ENCODE measurements around the gene NSD1.
"Not testable (repeated sequence)": the region's sequence is repeated elsewhere in the genome, so short reads cannot be mapped to it uniquely, and the experiment has no call there.

Gene NSD1

DNA sequence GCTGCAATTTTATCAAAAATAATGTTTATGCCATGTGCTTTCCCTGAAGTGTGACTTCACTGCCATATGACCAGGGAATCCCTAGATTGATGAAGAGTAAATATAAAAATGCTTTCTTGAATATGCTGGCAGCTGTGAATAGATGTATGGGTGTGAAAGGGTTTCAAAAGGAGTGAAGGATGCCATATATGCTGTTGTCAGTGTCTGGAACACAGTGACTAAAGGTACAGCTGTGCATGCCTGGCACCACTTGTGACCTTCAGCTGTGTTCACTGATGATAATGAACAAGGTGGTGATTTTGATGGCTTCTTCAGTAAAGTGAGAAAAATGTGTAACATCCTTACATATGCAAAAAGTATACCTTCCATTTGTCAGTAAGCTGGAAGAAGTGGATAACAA is 100.2 kb downstream of the NSD1 start:
- DNase-seq, result no peak

DNA sequence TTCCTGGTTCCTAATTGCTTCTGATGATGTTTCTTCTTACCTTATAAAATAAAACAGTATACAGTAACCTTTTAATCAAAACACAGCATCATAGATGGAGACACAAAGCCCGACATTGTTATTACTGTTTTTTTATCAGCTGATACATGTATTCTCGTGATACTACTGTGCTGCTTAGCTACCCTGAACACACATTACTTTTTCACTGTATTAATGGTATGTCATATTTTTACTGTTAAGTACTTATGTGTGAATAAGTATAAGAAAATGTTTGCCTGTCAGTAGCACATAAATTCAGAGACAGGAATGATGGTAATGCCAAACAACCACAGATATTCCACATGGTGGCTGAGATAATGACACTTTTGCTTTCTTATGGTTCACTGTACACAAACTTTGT is 101.3 kb downstream of the NSD1 start:
- DNase-seq, result no peak

DNA sequence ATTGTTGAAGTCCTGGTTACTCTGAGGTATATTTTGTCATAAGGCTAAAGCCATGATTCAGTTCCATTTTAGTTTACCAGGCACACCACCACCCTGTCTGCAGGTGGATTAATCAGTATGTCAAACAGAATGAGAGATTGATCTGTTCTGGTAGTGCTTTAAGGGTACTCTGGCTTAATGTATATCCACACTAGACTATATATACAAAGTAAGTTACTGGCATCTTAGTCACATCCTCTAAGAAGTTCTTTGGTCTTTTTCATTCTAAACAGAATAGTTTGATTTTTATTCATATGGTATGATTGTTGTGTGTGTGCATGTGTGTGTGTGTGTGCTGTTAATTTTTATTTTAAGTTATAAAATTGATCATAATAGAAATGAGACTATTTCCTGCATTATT is 108.2 kb downstream of the NSD1 start:
- DNase-seq, result no peak

DNA sequence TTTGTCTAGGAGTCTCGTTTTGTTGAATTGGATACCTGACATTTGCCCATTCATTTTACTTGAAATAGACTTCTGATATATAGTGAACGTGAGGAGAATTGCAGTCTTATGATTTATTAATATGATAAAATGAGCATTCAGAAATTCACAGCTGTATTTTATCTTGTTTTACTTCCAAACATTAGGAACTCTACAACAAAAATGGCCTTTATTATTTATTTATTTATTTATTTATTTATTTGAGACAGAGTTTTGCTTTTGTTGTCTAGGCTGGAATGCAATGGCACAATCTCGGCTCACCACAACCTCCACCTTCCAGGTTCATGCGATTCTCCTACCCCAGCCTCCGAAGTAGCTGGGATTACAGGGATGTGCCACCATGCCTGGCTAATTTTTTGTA is 108.7 kb downstream of the NSD1 start:
- DNase-seq, result no peak

DNA sequence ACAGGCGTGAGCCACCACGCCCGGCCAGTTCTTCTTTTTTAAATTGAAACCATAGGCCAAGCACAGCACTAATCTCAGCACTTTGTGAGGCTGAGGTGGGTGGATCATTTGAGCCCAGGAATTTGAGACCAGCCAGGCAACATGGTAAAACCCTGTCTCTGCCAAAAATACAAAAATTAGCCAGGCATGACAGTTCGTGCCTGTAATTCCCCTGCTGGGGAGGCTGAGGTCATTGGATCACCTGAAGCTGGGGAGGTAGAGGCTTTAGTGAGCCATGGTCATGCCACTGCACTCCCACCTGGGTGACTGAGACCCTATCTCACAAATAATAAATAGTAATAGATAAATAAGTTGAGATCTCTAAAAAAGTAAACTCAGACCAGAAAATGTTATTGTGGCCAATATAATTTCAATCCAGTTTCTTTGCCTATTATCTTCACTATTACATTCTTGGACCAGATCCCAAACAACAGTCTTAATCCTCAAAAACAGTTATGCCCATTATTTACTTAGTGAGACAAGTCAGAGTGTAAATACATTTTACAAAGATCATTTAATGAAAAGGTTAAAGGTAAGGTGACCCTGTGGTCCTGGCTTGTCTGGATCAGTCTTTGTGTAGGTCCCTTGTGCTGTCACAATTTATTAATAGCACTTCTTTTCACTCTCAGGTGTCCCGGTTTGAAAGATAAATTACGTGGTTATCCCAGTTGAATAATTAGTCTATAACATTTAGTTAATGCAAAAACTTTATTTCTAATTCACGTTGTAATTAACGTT is 116.4 kb downstream of the NSD1 start:
- no peak for DNase-seq

DNA sequence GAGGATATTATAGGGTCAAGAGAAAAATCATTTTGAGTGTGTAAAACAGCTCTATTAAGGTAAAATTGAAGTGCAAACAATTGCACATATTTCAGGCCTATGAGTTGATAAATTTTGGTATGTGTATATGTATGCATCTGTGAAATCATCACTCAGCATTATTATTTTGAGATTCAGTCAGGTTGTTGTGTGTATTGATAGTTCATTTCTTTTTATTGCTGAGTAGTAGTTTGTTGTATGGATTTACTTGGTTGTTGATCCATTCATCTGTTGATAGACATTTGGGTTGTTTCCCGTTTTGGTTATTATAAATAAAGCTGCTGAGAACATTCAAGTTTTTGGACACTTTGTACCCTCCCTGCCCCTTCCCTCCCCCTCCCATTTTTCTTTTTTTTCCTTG is 119.7 kb downstream of the NSD1 start:
- DNase-seq, result no peak

DNA sequence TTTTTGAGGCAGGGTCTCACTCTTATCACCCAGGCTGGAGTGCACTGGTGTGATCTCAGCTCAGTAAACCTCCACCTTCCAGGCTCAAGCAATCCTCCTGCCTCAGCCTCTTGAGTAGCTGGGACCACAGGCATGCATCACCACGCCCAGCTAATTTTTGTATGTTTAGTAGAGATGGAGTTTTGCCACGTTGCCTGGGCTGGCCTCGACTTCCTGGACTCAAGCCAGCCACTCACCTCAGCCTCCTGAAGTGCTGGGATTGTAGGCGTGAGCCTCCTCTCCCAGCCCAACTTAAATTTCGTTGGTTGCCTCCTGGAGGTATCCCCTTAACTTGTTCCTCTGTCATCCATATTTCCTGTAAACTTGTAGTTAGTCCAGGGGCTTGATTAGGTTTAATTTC is 122.7 kb downstream of the NSD1 start:
- DNase-seq, result no peak

DNA sequence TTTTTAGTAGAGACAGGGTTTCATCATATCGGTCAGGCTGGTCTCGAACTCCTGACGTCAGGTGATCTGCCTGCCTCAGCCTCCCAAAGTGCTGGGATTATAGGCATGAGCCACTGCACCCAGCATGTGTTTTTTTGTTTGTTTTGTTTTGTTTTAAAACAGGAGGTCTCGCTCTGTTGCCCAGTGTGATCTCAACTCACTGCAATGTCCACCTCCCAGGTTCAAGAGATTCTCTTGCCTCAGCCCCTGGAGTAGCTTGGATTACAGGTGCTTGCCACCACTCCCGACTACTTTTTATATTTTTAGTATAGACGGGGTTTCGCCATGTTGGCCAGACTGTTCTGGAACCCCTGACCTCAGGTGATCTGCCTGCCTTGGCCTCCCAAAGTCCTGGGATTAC is 125.1 kb downstream of the NSD1 start:
- DNase-seq, result not testable (repeated sequence)

DNA sequence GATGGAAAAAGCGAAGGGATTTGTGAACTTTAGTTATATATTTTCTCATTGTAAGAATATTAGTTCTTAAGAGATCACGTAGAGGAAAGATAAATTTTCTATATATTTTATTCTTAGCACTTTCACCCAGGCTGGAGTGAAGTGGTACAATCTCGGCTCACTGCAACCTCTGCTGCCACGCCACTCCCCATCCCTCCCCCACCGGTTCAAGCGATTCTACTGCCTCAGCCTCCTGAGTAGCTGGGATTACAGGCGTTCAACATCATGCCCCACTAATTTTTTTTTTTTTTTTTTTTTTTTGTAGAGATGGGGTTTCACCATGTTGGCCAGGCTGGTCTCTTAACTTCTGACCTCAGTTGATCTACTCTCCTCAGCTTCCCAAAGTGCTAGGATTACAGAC is 127.4 kb downstream of the NSD1 start:
- no peak for DNase-seq

DNA sequence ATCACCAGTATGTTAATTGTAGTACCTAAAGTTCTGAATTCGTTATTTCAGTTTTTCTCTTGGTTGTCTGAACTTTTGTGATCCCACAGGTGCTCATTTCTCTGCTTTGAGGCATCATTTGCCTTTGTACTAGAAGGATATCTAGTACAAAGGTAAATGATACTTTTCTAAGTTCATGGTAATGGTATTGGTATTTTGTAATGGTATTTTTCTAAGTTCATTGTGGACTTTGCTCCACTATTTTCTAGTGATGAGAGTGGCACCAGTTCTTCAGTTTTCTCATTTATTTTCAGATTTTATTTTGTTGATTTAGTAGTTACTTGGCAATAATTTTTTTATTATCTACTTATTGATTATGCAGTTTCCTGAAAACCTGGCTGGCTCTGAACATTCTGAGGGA is 127.9 kb downstream of the NSD1 start:
- DNase-seq, result no peak

DNA sequence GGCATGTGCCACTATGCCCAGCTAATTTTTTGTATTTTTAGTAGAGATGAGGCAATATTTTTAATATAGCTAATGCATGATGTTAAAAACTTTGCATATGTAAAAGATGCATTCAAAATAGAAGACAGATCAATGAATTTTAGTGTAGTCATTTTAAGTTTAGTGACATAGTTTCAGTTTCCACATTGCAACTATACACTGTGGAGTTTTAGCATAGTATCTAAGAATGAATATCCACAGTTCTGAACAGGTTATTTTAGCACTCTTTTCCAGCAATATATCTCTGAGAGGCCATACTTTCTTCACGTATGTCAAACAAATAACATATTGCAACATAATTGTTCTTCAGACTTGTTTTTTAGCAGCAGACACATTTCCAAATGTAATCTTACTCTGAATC is 130.6 kb downstream of the NSD1 start:
- DNase-seq, result no peak

DNA sequence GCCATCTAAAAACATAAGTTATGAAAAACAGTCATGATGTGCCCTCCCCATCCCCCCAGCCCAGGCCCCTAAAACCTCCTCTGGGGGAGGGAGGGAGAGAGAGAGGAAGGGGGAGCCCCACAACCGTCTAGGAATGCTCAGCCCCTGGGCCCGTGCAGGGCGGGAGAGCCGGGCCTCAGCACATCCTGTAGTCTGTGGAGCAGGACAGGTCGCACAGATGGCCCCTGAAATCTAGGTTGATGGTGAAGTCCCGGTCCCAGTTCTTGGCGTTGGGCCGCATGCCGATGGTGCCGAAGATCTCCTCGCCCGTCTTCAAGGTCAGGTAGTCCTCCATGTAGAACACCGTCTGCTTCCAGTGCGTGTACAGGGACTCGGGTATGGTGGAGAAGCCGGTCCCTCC is 131.8 kb downstream of the NSD1 start:
- no peak for DNase-seq

DNA sequence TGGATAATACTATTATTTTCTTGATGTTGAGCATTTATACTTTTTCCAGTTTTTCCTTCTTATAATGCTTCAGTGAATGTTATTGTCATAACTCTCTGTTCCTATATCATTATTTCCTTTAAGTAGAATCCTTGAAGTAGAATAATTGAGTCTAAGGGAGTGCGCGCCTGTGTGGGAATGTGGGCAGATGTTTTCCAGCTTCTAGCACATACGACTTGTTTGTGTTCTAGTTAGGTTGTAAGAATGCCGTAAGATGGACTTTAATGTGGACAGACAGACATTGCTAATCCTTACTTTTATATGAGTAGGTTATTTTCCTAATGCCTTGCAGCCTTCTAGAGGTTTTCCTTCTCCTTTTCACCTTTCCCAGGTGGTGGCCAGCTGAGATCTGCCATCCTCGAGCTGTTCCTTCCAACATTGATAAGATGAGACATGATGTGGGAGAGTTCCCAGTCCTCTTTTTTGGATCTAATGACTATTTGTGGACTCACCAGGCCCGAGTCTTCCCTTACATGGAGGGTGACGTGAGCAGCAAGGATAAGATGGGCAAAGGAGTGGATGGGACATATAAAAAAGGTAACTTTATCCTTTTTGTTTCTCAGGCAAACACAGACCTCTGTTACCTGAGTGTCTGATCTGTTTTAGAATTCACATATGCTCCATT is 135.8 kb downstream of the NSD1 start:
- DNase-seq, result no peak

DNA sequence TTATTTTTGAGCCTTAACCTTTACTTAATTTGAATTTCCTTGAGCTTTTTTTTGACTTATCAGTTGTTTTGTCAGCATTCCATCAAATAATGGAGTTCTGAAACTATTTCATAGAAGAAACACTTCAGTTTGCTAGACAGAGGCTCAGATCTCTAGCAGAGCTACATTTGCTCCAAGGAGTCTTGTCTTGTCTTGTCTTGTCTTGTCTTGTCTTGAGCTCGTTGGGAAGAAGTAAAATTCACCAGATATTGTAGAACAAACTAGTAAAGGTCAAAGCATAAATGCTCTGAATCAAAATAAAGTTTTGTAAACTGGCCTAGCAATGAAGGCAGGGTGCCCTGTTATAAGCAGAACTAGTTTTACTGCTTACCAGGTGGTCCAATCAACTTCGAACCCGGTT is 136.4 kb downstream of the NSD1 start:
- no peak for DNase-seq

DNA sequence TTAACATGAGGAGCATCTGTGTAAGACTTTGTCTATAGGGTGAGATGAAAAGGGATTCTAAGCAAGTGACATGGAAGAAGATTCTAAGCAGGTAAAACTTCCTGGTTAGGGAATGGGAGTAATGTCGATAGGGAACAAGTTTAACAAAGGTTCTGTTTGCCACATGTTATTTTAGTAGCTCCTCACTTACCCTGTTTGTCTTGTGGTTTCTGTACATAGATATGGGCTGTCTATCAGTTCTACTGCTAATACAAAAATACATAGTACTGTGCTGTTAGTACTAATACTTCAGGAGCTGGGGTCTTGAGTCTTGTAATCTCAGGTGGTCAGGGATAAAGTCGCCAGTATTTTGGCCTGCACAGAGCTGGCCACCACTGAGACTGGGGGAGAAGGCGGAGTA is 137.1 kb downstream of the NSD1 start:
- no peak for DNase-seq

DNA sequence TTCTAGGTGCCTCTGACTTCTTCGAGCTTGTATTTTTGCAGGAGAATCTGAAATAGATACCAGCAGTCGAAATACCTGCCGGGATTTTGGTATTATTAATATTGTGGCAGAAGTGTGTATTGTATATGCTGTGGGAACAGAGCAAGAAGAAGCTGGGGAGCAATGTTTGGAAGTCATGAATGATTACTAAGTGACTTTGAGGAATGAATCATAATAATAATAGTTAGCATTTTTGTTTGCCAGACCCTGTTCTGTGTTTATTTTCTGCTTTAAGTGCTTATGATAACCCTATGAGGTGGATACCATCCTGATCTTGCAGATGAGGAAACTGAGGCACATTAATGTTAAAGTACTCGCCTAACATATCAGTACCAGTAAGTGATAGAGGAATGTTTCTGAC is 137.5 kb downstream of the NSD1 start:
- DNase-seq, result no peak

DNA sequence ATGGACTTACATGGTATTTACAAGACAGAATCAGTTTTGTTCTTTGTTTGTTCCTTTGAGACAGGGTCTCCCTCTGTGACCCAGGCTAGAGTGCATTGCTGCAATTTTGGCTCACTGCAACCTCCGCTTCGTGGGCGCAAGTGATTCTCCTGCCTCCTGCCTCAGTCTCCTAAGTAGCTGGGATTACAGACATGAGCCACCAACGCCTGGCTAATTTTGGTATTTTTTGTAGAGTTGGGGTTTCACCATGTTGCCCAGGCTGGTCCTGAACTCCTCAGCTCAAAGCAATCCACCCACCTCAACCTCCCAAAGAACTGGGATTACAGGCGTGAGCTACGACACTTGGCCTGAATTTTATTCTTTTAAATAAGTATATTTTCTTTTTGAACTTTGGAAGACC is 142.3 kb downstream of the NSD1 start:
- DNase-seq, result no peak

DNA sequence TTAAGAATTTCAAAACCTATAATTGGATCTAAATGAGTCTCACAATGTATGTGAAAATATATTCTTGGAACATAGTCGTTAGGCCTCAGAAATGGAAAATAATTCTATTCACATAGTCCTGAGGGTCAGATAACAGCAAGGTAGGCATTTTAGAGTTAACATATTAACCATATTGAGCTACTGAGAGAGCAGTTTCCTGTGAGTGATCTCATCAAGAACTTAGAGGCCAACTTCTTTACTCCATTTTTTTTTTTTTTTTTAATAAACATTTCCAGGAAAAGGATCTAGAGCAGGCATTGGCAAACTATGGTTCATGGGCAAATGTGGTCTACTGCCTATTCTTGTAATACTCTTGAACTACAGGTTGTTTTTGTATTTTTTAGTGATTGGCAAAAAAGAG is 143.3 kb downstream of the NSD1 start:
- DNase-seq, result no peak

DNA sequence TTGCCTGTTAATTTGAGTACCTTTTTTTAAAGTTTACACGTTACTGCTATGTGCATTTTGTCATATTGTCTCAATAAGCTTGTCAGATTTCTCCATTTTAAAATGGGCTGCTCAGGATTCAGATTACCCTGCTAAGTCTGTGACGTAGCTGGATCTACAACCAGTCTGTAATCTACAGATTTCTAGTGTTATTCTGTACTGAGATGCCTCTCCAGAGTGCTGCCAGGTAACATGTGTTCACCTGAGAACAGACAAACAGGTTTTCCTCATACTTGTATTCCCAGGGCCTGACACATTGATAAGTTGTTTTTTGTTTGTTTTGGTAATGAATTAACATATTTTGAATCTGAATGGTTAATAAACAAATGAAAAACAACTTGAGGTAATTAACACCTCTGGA is 154.6 kb downstream of the NSD1 start:
- no peak for DNase-seq

DNA sequence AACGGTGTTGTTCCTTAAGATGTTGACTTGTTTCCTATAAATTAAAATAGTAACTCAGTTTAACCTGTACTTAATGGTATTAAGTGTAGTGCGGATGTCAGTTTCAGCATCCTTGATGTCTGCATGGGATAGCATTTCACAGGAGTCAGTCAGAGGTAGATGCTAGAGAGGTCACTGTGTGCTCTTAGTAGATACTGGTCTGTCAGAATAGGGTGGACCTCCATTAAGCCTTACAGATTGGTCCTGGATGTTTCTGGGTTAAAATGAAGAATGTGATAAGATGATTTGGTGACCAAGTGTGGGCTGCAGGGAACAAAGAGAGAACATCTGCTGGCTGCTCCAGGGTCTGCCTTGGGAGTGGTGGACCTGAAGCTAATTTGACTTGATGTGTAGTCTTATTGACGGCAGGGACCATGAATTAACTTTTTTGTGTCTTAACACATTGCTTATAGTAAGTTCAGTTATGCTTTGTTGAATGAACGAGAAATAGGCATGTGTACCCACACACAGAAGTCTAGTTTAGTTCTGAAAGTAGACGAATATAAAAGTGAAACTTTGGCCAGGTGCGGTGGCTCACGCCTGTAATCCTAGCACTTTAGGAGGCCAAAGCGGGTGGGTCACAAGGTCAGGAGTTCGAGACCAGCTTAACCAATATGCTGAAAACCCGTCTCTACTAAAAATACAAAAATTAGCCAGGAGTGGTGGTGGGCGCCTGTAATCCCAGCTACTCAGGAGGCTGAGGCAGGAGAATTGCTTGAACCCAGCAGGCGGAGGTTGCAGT is 157.4 kb downstream of the NSD1 start:
- DNase-seq, result peak; percentile 46

DNA sequence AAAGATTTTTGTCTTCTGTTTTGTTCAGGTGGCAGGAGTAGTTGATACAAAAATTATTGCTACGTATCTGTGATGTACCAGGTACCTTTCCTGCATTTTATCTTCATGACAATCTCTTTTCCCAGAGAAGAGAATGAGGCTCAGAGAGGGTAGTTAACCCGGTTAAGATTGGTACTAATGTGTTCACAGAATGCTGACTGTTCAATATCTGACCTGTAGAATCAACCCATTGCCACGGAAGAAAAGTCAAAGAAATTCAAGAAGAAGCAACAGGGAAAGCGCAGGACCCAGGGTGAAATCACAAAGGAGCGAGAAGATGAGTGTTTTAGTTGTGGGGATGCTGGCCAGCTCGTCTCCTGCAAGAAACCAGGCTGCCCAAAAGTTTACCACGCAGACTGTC is 158.2 kb downstream of the NSD1 start:
- DNase-seq, result no peak

DNA sequence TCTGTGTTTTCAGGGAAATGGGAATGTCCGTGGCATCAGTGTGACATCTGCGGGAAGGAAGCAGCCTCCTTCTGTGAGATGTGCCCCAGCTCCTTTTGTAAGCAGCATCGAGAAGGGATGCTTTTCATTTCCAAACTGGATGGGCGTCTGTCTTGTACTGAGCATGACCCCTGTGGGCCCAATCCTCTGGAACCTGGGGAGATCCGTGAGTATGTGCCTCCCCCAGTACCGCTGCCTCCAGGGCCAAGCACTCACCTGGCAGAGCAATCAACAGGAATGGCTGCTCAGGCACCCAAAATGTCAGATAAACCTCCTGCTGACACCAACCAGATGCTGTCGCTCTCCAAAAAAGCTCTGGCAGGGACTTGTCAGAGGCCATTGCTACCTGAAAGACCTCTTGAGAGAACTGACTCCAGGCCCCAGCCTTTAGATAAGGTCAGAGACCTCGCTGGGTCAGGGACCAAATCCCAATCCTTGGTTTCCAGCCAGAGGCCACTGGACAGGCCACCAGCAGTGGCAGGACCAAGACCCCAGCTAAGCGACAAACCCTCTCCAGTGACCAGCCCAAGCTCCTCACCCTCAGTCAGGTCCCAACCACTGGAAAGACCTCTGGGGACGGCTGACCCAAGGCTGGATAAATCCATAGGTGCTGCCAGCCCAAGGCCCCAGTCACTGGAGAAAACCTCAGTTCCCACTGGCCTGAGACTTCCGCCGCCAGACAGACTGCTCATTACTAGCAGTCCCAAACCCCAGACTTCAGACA is 160.4 kb downstream of the NSD1 start:
- DNase-seq, result no peak

DNA sequence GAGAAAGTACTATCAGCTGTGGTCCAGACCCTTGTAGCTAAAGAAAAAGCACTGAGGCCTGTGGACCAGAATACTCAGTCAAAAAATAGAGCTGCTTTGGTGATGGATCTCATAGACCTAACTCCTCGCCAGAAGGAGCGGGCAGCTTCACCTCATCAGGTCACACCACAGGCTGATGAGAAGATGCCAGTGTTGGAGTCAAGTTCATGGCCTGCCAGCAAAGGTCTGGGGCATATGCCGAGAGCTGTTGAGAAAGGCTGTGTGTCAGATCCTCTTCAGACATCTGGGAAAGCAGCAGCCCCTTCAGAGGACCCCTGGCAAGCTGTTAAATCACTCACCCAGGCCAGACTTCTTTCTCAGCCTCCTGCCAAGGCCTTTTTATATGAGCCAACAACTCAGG is 161.1 kb downstream of the NSD1 start:
- DNase-seq, result no peak
